HepG2 (cell line): ENCODE measurements around the gene ACVR1C. TPM values are rescaled to one million over a fixed set of nuclear protein-coding genes. Genes with fewer than 3 reads are reported as not detected.

ENCODE experiments used
- ATAC-seq: fragments of 200-7000 bp; cut with Tn5 transposase; 3 replicates; pipeline ENCODE4 v1.9.1; 2020; ENCODE audit warnings: mild to moderate bottlenecking, moderate library complexity
- BruUV-seq: library from RNA; stranded (reverse); fragments of 400-500 nt; replicated peaks from 2 replicates; lab custom pipeline; 2021; lab: Mats Ljungman, UMichigan
- CTCF ChIA-PET: fragments of 300-600 bp; formaldehyde crosslinking; extraction: SDS; loops from one replicate; lab custom pipeline; 2021; ENCODE audit warnings: low total read pairs, inconsistent platforms, low intra/inter-chr PET ratio; lab: Yijun Ruan, JAX
- POLR2A ChIA-PET: fragments of 350-600 bp; sonication (Branson Sonifier 250); formaldehyde crosslinking; loops from one replicate; lab custom pipeline; 2020; ENCODE audit warnings: antibody characterized with exemption, inconsistent platforms; lab: Yijun Ruan, JAX
- DNase-seq: peaks from one replicate; pipeline ENCODE4 v3.0.0-alpha.2; 2015; ENCODE audit warnings: low spot score
- FAIRE-seq: peaks from 3 replicates; lab custom pipeline; 2011; peaks lifted over from hg19 to GRCh38; lab: Jason Lieb, UNC
- H2AFZ ChIP-seq: one replicate; pipeline ENCODE4 v1.6.1; 2011; ENCODE audit warnings: low read length, inconsistent platforms
- H3K27ac ChIP-seq: fragments of 300-600 bp; 3 replicates; pipeline ENCODE4 v1.8.0; 2011; ENCODE audit warnings: mixed run types, mild to moderate bottlenecking, mixed read lengths, low read length, inconsistent platforms; ENCODE audit not compliant: insufficient read depth; ENCODE audit errors: extremely low read length
- H3K27me3 ChIP-seq, 2 experiments: fragments of 200-600 bp in 1 of 2; 2 replicates in 1 of 2; 3 replicates in 1 of 2; pipeline versions ENCODE4 v1.6.0 to v1.8.0; 2011; ENCODE audit warnings: low read length in 2 of 2, mild to moderate bottlenecking in 2 of 2, moderate library complexity in 2 of 2, inconsistent platforms in 1 of 2; ENCODE audit not compliant: insufficient read depth in 2 of 2, control insufficient read depth in 1 of 2
- H3K36me3 ChIP-seq, 2 experiments: fragments of 200-600 bp in 1 of 2; replicated peaks in 1 of 2; 2 replicates in 1 of 2; 3 replicates in 1 of 2; pipeline versions ENCODE4 v1.5.1 to v1.8.0; 2011; ENCODE audit warnings: low read length in 2 of 2, inconsistent platforms in 1 of 2; ENCODE audit not compliant: insufficient read depth in 2 of 2, control insufficient read depth in 1 of 2
- H3K4me1 ChIP-seq: 2 replicates; pipeline ENCODE4 v1.5.1; 2012; ENCODE audit warnings: low read length, inconsistent platforms; ENCODE audit not compliant: insufficient read depth
- H3K4me2 ChIP-seq: 2 replicates; pipeline ENCODE4 v1.6.0; 2011; ENCODE audit warnings: low read depth, low read length, inconsistent platforms
- H3K4me3 ChIP-seq, 3 experiments: fragments of 200-600 bp in 1 of 3; sonication (generic), shearing (Covaris generic) in 1 of 3; replicated peaks in 1 of 3; 2 replicates each; pipeline ENCODE4 v1.5.1; 2011 to 2016; ENCODE audit warnings: low read length in 3 of 3, inconsistent platforms in 2 of 3, low read depth in 2 of 3, mild to moderate bottlenecking in 2 of 3, control low read depth in 1 of 3, mixed read lengths in 1 of 3; ENCODE audit not compliant: insufficient read depth in 1 of 3
- H3K79me2 ChIP-seq: one replicate; pipeline ENCODE4 v1.6.1; 2011; ENCODE audit warnings: low read length, inconsistent platforms; ENCODE audit not compliant: insufficient read depth
- H3K9ac ChIP-seq: 2 replicates; pipeline ENCODE4 v1.6.0; 2011; ENCODE audit warnings: mild to moderate bottlenecking, low read depth, low read length, inconsistent platforms; ENCODE audit not compliant: insufficient read depth
- H3K9me3 ChIP-seq: 2 replicates; pipeline ENCODE4 v1.5.1; 2012; ENCODE audit warnings: mild to moderate bottlenecking, low read length
- H4K20me1 ChIP-seq: 2 replicates; pipeline ENCODE4 v1.6.0; 2011; ENCODE audit warnings: inconsistent platforms, mild to moderate bottlenecking, low read length, moderate library complexity; ENCODE audit not compliant: insufficient read depth
- BCL6 ChIP-seq: IDR thresholded peaks from 2 replicates; pipeline ENCODE4 v1.6.1; 2016; ENCODE audit warnings: missing genetic modification reagents, missing compliant biosample characterization
- CBX2 ChIP-seq, 2 experiments: fragments of 200-600 bp in 1 of 2; sonication (generic); formaldehyde crosslinking in 1 of 2; IDR thresholded peaks; 2 replicates each; pipeline versions ENCODE4 v1.7.0 to v1.8.1; 2018 to 2022; ENCODE audit warnings: low read depth in 2 of 2, low read length in 1 of 2, mild to moderate bottlenecking in 1 of 2, missing genetic modification reagents in 1 of 2
- EZH2 ChIP-seq: conservative IDR thresholded peaks from 2 replicates; pipeline ENCODE4 v1.6.1; 2012; ENCODE audit warnings: mild to moderate bottlenecking, low read depth, low read length, moderate library complexity
- HDAC1 ChIP-seq: sonication (generic); formaldehyde crosslinking; IDR thresholded peaks from 2 replicates; pipeline ENCODE4 v1.5.1; 2020; ENCODE audit warnings: mild to moderate bottlenecking, missing genetic modification reagents
- HNRNPL ChIP-seq: fragments of 200-400 bp; formaldehyde crosslinking; IDR thresholded peaks from 2 replicates; pipeline ENCODE4 v1.6.1; 2017; ENCODE audit warnings: mild to moderate bottlenecking, low read depth, low read length
- HOXA3 ChIP-seq: sonication (generic); formaldehyde crosslinking; IDR thresholded peaks from 2 replicates; pipeline ENCODE4 v1.5.0; 2020; ENCODE audit warnings: missing genetic modification reagents
- MEIS2 ChIP-seq: sonication (generic); formaldehyde crosslinking; IDR thresholded peaks from 2 replicates; pipeline ENCODE4 v1.9.0; 2021; ENCODE audit warnings: mild to moderate bottlenecking, missing genetic modification reagents
- NR2F1 ChIP-seq, 2 experiments: fragments of 450-650 bp in 1 of 2; formaldehyde crosslinking in 1 of 2; IDR thresholded peaks; 2 replicates each; pipeline versions ENCODE4 v1.5.0 to v1.6.1; 2016 to 2020; ENCODE audit warnings: mild to moderate bottlenecking in 1 of 2, missing compliant biosample characterization in 1 of 2, missing genetic modification reagents in 1 of 2, moderate library complexity in 1 of 2
- PTBP1 ChIP-seq: fragments of 200-400 bp; formaldehyde crosslinking; IDR thresholded peaks from 2 replicates; pipeline ENCODE4 v1.6.1; 2018; ENCODE audit warnings: low read length, low read depth; ENCODE audit not compliant: poor library complexity, severe bottlenecking
- SMAD9 ChIP-seq: sonication (generic); formaldehyde crosslinking; IDR thresholded peaks from 2 replicates; pipeline ENCODE4 v1.5.1; 2020; ENCODE audit warnings: mild to moderate bottlenecking, missing genetic modification reagents
- ZNF432 ChIP-seq: sonication (generic); formaldehyde crosslinking; IDR thresholded peaks from 2 replicates; pipeline ENCODE4 v1.5.0; 2020; ENCODE audit warnings: missing genetic modification reagents, mild to moderate bottlenecking, borderline replicate concordance
- ZNF441 ChIP-seq: sonication (generic); formaldehyde crosslinking; IDR thresholded peaks from 2 replicates; pipeline ENCODE4 v1.7.0; 2021; ENCODE audit warnings: missing genetic modification reagents, borderline replicate concordance
- ZNF550 ChIP-seq: sonication (generic); formaldehyde crosslinking; IDR thresholded peaks from 2 replicates; pipeline ENCODE4 v1.4.0; 2020; ENCODE audit warnings: mild to moderate bottlenecking, missing genetic modification reagents, borderline replicate concordance
- WGBS: methylation state at CpG from one replicate; pipeline ENCODE4 v1.1.6; 2017; ENCODE audit warnings: low lambda C conversion rate; 5-methylcytosine and 5-hydroxymethylcytosine counted together
- in situ Hi-C: cut with HindIII; loops from 2 replicates; pipeline ENCODE4 v1.10.0; 2017; ENCODE audit warnings: low pct_unique_long_range_greater_than_20kb; ENCODE audit not compliant: extremely low pct_ligation_motif_present
- intact Hi-C: fragments of 100-400 bp; cut with micrococcal nuclease; formaldehyde crosslinking; loops from one replicate; pipeline ENCODE4 v1.10.0; 2022; ENCODE audit not compliant: unreplicated experiment
- polyA plus RNA-seq, 8 experiments: library from polyadenylated mRNA; depleted of rRNA in 3 of 8; stranded (reverse) in 7 of 8; unstranded in 1 of 8; fragments of >200 nt; fragmentation: Illumina TruSeq in 4 of 8; extraction: Trizol in 4 of 8; gene quantifications; 2 replicates each; pipeline versions ENCODE4 v1.2.1 to v1.2.3, GENCODE V29; 2011 to 2016; ENCODE audit warnings: low read depth in 4 of 8, missing spikeins in 1 of 8, mixed read lengths in 1 of 8; ENCODE audit not compliant: insufficient read depth in 1 of 8
- total RNA-seq, 5 experiments: library from RNA; depleted of rRNA; stranded (reverse); fragments of >200 nt; fragmentation: Illumina TruSeq; extraction: Trizol; gene quantifications; 2 replicates each; pipeline ENCODE4 v1.2.3, GENCODE V29; 2016; ENCODE audit warnings: low read depth in 1 of 5
- TF ChIP-seq, protein P1 (sequence below): IDR thresholded peaks from 2 replicates; pipeline ENCODE4 v1.4.0; 2020; ENCODE audit warnings: mild to moderate bottlenecking, missing genetic modification reagents
- TF ChIP-seq, protein P2 (sequence below): sonication (generic); formaldehyde crosslinking; IDR thresholded peaks from 2 replicates; pipeline ENCODE4 v1.4.0; 2020; ENCODE audit warnings: missing genetic modification reagents, borderline replicate concordance

The ACVR1C gene
- total and polyA plus RNA-seq, 2 of the 13 experiments (the other 11 are each of a cell fraction or from before 2014, with no cell fraction given), result 0.05 to 1.0 TPM

DNA sequence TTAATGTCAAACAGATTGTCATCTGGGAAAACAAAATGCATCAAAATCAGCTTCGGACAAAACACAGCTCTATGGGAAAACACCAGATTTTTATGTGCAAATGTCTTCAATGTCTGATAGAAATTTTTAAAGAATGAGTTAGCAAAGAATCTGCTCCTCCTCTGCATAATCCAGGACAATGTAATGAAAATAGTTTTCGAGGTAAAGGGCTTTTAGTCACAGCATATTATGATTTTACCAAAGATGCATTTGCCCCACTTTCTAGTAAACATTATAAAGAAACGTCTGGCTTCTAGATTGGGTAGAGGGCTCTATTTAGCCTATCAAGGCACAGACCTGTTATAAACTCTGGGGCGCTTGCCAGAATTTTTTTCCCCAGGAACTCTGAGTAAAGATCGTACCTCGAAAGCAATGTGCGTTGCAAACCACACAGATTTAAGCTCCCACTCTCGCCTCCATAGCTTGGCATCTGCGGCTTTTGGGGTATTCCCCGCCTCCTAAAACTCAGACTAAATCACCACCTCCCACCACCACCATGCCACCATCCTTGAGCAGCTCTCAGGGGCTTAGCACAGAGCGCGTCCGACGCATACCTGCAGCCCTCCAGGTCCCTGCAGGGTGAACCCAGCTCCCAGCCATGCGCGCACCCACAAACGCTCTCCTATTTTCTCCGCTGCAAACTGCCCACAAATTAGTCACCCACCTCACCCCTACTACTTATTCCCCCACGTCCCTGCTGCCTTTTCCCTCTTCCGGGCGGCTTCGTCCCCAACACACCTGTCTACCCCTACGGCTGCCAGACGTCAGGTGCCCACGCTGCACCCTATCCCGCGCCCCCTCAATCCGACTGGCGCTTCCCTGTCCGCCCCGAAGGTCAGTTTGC, 829 bp downstream of the ACVR1C start:
- Histone ChIP-seq H3K79me2 (no peaks in the 10 kb centered on the region), H3K36me3 (no peaks in the 10 kb centered on the region), H3K27me3 (peaks cover 0 to 26% of the 10 kb centered on the region in 2 experiments; a peak in 2 of 5 replicates), H2AFZ (no peak overlapping the region), H3K27ac (no peak overlapping the region), H3K9ac (no peak overlapping the region), H3K9me3 (no peaks in the 10 kb centered on the region), H3K4me1 (peaks cover 10% of the 10 kb centered on the region), H3K4me2 (peak overlapping the region; percentile 94), H3K4me3 (peak overlapping the region; percentile 53 to 72 (median 60); a peak in 5 of 6 replicates), H4K20me1 (no peaks in the 10 kb centered on the region)
- FAIRE-seq (no peak), DNase-seq (no peak), ATAC-seq (peak; percentile 35)
- no TSS peak for BruUV-seq
- ChIA-PET CTCF (interaction anchor here (1.4 kb wide), 1 partner anchor 382 kb away, joined by 9 read pairs; no protein-coding TSS in a partner anchor), POLR2A (no interaction called here)
- WGBS, result 5% methylated on average over 31 of the region's 31 CpGs
- in situ Hi-C loops, result no loop called here
- intact Hi-C loops, result loop anchor here (2.0 to 10.0 kb wide), 2 partner anchors 247 to 383 kb away; partner anchors contain the start of gene ACVR1
- TF ChIP-seq CBX2 (IDR thresholded peaks at IDR 0.05; ENCODE audit: low read depth, low read length) (peak; percentile 82; the same call in 1 of the 2 replicates), CBX2 (CRISPR knock-in tag; IDR thresholded peaks at IDR 0.05; ENCODE audit: low read depth) (no peak), SMAD9 (no peak), HOXA3 (CRISPR knock-in tag) (0 out of 2 replicates have a peak, but pooled peaks have one; percentile 0), HNRNPL (peak; percentile 15; the same call in 1 of the 2 replicates), NR2F1 (CRISPR knock-in tag; IDR thresholded peaks at IDR 0.05) (no peak), ZNF441 (CRISPR knock-in tag) (peak; percentile 64; the same call in 1 of the 2 replicates), MEIS2 (peak; percentile 6; the same call in 1 of the 2 replicates), HDAC1 (CRISPR knock-in tag) (0 out of 2 replicates have a peak, but pooled peaks have one; percentile 1), ZNF432 (CRISPR knock-in tag) (no peak), EZH2 (0 out of 2 replicates have a peak, but pooled peaks have one; percentile 69), ZNF550 (CRISPR knock-in tag) (0 out of 2 replicates have a peak, but pooled peaks have one; percentile 41), BCL6 (CRISPR knock-in tag) (0 out of 2 replicates have a peak, but pooled peaks have one; percentile 35), PTBP1 (peak; percentile 92)
- TF ChIP-seq, protein P1, sequence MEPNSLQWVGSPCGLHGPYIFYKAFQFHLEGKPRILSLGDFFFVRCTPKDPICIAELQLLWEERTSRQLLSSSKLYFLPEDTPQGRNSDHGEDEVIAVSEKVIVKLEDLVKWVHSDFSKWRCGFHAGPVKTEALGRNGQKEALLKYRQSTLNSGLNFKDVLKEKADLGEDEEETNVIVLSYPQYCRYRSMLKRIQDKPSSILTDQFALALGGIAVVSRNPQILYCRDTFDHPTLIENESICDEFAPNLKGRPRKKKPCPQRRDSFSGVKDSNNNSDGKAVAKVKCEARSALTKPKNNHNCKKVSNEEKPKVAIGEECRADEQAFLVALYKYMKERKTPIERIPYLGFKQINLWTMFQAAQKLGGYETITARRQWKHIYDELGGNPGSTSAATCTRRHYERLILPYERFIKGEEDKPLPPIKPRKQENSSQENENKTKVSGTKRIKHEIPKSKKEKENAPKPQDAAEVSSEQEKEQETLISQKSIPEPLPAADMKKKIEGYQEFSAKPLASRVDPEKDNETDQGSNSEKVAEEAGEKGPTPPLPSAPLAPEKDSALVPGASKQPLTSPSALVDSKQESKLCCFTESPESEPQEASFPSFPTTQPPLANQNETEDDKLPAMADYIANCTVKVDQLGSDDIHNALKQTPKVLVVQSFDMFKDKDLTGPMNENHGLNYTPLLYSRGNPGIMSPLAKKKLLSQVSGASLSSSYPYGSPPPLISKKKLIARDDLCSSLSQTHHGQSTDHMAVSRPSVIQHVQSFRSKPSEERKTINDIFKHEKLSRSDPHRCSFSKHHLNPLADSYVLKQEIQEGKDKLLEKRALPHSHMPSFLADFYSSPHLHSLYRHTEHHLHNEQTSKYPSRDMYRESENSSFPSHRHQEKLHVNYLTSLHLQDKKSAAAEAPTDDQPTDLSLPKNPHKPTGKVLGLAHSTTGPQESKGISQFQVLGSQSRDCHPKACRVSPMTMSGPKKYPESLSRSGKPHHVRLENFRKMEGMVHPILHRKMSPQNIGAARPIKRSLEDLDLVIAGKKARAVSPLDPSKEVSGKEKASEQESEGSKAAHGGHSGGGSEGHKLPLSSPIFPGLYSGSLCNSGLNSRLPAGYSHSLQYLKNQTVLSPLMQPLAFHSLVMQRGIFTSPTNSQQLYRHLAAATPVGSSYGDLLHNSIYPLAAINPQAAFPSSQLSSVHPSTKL (CRISPR knock-in tag), result 0 out of 2 replicates have a peak, but pooled peaks have one; percentile 1
- TF ChIP-seq, protein P2, sequence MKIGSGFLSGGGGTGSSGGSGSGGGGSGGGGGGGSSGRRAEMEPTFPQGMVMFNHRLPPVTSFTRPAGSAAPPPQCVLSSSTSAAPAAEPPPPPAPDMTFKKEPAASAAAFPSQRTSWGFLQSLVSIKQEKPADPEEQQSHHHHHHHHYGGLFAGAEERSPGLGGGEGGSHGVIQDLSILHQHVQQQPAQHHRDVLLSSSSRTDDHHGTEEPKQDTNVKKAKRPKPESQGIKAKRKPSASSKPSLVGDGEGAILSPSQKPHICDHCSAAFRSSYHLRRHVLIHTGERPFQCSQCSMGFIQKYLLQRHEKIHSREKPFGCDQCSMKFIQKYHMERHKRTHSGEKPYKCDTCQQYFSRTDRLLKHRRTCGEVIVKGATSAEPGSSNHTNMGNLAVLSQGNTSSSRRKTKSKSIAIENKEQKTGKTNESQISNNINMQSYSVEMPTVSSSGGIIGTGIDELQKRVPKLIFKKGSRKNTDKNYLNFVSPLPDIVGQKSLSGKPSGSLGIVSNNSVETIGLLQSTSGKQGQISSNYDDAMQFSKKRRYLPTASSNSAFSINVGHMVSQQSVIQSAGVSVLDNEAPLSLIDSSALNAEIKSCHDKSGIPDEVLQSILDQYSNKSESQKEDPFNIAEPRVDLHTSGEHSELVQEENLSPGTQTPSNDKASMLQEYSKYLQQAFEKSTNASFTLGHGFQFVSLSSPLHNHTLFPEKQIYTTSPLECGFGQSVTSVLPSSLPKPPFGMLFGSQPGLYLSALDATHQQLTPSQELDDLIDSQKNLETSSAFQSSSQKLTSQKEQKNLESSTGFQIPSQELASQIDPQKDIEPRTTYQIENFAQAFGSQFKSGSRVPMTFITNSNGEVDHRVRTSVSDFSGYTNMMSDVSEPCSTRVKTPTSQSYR (CRISPR knock-in tag), result no peak
